GM23248 (cell line): Measurements from ENCODE around the gene TARDBP.

Experiments
- EZH2 ChIP-seq: fragments of 200-600 bp; sonication (generic); IDR thresholded peaks from 2 replicates; pipeline ENCODE4 v1.6.1; 2018; ENCODE audit warnings: antibody characterized with exemption, mild to moderate bottlenecking; ENCODE audit not compliant: insufficient read depth, poor library complexity, severe bottlenecking
- EZH2phosphoT487 ChIP-seq: fragments of 200-600 bp; sonication (generic); IDR thresholded peaks from 2 replicates; pipeline ENCODE4 v1.6.1; 2018; ENCODE audit warnings: antibody characterized with exemption, moderate library complexity, mild to moderate bottlenecking, low read depth; ENCODE audit not compliant: insufficient read depth

GRCh38 chr1:11065796-11066195 lies 53.3 kb downstream of the TARDBP start:
- TF ChIP-seq EZH2 (no peak), EZH2phosphoT487 (no peak)
